Stimulated activated CD4-positive, alpha-beta T cell treated with anti-CD3 and anti-CD28 coated beads, Interleukin-12 subunit alpha, Interleukin-12 subunit beta, amount 100 ng/mL, for 48 hours (primary cell): ENCODE data around the gene HCLS1.

Experiments used
- DNase-seq, 3 donors: peaks; one replicate each; pipeline ENCODE4 v3.0.0-alpha.2; 2020; ENCODE audit warnings: low read depth in 2 of 3, low spot score in 1 of 3

Gene HCLS1

GRCh38 chr3:121658716-121659435, 1.8 kb downstream of the HCLS1 start:
- DNase-seq, result no peak

GRCh38 chr3:121654493-121655385, 6.0 kb downstream of the HCLS1 start:
- DNase-seq, result no peak

GRCh38 chr3:121651684-121652083, 9.0 kb downstream of the HCLS1 start:
- no peak for DNase-seq

GRCh38 chr3:121649645-121650044, 11.1 kb downstream of the HCLS1 start:
- DNase-seq, result no peak

GRCh38 chr3:121648219-121648958, 12.3 kb downstream of the HCLS1 start:
- DNase-seq, result no peak

GRCh38 chr3:121645054-121645453, 15.6 kb downstream of the HCLS1 start:
- DNase-seq, result no peak

- no peak for DNase-seq
Observed at GRCh38 chr3:121642601-121643314, 17.9 kb downstream of the HCLS1 start.

- no peak for DNase-seq
Observed at GRCh38 chr3:121641127-121641526, 19.6 kb downstream of the HCLS1 start.

GRCh38 chr3:121637922-121638321, 22.8 kb downstream of the HCLS1 start:
- no peak for DNase-seq

GRCh38 chr3:121630355-121630754, 30.3 kb downstream of the HCLS1 start:
- DNase-seq, result no peak

GRCh38 chr3:121629601-121630000, 31.1 kb downstream of the HCLS1 start:
- no peak for DNase-seq

GRCh38 chr3:121627622-121628021, 33.1 kb downstream of the HCLS1 start:
- no peak for DNase-seq

GRCh38 chr3:121627211-121627610, 33.5 kb downstream of the HCLS1 start:
- no peak for DNase-seq

GRCh38 chr3:121626495-121626894, 34.2 kb downstream of the HCLS1 start:
- DNase-seq, result no peak

GRCh38 chr3:121624147-121624899, 36.4 kb downstream of the HCLS1 start:
- no peak for DNase-seq

GRCh38 chr3:121621491-121621890, 39.2 kb downstream of the HCLS1 start:
- DNase-seq, result no peak

- DNase-seq, result no peak
Observed at GRCh38 chr3:121619691-121620090, 41.0 kb downstream of the HCLS1 start.

GRCh38 chr3:121606106-121606505, 54.6 kb downstream of the HCLS1 start:
- no peak for DNase-seq

GRCh38 chr3:121604759-121605158, 55.9 kb downstream of the HCLS1 start:
- no peak for DNase-seq

GRCh38 chr3:121601212-121601812, 59.4 kb downstream of the HCLS1 start:
- DNase-seq, result no peak
